Cardiac septum (tissue), 1 donor: ENCODE measurements around the gene RPRML. TPM values are rescaled to one million over a fixed set of nuclear protein-coding genes. Genes with fewer than 3 reads are reported as not detected.

ENCODE experiments used
- DNase-seq: peaks from one replicate; pipeline ENCODE4 v3.0.0-alpha.2; 2020; ENCODE audit warnings: low spot score
- intact Hi-C: fragments of 100-400 bp; cut with DNase I; formaldehyde crosslinking; loops from one replicate; pipeline ENCODE4 v1.14.0; 2022
- total RNA-seq: library from RNA; stranded (reverse); fragmentation: NEBNext Ultra II Directional; extraction: Animal tissue kit (Norgen Biotek cat#: 25700); gene quantifications from one replicate; pipeline ENCODE4 v1.2.1, GENCODE V29; 2021
- donor health status: DM: no; HTN: no; CAD: no.

The RPRML gene
- total RNA-seq, 1 donor from 2014 or later, result 0.38 TPM

DNA sequence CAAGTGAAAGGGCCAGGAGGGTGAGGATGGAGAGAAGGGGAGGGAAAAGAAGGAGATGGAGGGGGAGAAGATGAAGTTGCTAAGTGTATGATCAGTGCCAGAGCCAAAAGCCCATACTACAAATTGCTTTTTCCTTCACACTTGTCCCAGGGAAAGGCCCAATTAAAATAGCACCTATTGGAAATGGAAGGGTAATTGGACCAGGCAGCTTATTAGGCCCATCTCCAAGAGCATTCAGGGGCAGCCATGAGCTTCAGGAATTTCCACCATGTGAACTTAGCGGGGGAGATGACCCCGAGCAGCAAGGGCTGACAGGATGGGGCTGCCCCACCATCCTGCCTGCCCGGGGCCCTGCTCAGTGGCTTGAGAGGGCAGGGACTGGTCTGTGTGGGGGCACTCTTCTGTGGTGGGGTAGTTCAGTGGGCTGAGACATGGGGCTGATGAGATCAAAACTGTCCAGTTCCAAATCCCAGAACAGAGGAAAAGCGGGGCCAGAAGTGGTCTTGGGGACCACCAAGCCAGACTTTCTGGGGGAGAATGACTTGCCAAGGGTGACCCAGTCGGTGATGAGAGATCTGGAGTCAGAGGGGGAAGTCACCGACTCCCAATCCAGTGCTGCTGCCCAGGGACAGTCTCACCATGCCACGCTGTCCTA, 28.6 kb downstream of the RPRML start:
- intact Hi-C loops, result no loop called here
- DNase-seq, result no peak

DNA sequence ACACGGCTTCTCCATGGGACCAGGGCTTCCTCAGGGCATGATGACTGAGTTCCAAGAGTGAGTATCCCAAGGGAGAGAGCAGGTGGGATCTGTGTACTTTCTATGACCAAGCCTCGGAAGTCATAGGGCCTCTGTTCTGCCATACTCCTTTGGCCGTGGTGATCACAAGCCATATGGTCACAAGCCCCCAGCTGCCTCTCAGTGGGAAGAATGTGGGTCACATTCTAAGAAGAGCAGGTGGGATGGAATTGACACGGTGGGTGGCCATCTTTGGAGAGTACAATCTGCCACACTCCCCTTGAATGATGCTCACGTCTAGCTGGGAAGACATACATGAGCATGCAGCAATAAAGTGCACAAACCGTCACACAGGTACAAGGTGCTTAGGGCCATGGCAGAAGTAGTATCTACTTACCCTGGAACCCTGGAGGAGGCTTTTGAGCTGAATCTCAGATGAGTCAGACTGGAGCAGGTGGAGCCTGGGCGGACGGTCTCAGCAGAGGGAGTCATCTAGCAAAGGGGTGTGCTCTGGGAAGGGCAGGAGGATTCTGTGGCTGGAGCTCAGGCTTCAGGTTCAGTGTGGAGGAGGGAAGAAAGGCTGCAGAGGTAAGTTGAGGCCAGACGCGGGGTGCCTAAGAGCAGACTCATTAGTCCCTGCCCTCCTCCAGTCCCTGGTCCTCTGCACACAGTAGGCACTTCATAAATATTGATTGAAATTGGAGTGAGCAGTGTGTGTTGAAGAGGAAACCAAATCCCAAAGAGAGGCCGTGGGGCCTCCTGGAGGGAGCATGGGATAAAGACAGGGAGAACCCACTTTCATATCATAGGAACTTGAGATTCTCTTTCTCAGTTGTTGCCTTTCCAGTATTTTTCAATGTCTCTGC, 29.5 kb downstream of the RPRML start:
- no peak for DNase-seq
- intact Hi-C loops, result no loop called here

DNA sequence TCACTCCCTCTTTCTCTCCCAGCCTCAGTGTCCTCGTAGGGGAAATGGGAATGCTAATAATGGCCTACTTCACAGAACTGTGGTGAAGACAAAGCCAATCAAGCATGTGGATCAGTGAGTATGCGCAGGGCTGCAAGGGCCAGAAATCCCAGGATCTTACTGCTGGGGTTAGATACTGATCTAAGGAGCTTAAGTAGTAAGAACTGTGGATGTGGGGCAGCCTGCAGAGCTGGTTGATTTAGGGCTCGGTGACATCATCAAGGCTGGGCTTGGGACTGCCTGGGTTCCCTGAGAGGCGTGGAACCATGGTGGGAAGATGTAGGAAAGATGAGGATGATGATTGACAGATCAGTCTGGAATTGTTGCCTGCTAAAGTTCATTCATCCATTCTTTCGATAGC, 30.5 kb downstream of the RPRML start:
- DNase-seq, result no peak
- intact Hi-C loops, result no loop called here

DNA sequence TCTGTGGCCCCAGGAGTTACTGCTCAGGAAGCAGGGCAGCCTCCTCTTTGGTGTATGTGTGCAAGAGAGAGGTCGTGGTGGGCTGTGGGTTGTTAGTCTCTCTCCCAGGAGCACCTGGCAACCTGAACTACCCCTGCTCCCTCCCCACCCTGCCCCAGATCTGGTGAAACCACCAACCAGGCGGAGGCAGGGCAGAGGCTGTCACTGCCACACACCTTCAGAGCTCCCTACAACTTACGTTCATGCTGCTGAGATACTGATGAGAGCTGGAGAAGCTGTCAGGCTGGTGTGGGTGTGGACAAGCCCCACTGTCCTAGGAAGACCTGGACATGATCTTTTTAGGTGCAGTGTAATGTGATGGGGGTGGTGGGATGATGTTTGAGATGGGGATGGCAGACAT, 31.8 kb downstream of the RPRML start:
- DNase-seq, result no peak

DNA sequence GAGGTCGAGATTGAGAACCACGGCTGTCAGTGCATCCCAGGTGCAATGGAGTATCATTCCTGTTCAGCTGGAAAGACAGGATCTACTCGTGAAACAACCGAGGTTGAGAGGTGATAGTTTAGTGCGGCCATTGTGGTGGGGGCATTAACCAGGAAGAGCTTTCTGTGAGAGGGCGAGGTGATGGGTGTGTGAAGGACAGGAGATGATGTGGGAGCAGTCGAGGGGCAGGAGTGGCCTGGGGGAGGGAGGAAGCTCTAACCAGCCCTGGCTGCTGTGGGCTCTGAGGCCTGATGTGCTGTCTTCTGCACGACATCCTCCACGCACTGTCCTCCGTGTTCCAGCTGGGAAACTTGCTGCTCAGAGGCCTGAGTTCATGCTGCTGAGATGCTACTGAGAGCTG, 34.1 kb downstream of the RPRML start:
- intact Hi-C loops, result loop anchor here (5.0 kb wide), 1 partner anchor 103 kb away; no protein-coding TSS in a partner anchor

More for the DNA sequence above, 31.8 kb downstream of the RPRML start:
- intact Hi-C loops, result no loop called here

DNA sequence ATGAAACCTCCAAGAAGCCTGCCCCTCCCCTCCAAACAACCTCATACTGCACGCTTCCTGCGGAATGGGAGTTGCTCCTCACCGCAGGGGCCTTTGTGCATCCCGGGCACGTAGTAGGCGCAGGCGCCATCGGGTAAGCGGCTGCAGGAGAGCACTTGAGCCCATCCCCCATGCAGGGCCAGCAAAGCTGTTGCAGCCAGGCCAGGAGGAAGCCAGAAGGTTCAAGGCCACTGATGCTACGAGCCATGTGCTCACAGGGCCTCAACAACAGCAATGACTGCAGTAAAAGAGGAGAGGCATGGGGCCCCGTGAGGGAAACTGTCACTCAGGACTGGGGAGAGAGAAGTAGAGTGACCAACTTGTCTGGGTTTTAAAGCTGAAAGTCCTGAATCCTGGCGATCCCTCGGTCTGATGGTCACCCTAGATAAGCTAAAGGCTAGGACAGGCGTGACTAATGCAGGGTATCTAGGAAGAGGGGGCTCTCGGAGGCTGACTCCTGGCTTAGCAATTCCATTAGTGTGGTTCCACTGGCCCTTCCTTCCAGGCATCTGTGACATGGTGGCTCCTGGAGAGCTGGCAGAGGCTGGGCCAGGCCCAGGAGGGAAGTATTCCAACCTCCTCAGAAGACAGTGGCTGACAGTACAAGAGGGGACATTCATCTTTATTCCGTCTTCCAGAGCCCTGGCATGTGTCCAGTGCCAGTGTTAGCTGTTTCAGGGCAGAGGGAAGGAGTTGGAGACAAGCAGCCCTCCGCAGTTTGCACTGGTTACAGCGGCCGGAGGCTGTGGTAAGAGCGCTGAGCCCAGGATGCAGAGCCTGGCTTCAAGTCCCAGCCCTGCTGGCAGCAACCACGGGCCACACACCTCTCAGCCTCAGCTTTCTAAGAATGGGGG, 35.3 kb downstream of the RPRML start:
- no peak for DNase-seq
- intact Hi-C loops, result loop anchor here (5.0 kb wide), 1 partner anchor 101 kb away; no protein-coding TSS in a partner anchor

More for the DNA sequence above, 34.1 kb downstream of the RPRML start:
- DNase-seq, result no peak

DNA sequence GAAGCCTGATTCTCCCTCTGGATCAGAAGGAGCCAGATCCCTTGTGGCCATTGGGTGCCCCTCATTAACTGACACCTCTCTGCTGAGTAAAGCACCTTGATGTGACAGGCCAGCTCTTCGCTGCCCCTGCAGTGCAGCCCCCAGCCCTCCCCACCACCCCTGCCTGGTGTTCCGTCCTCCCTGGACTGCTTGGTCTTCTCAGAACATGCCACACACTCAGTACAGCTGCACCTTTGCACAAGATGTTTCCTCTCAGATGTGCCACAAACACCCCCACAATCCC, 35.9 kb downstream of the RPRML start:
- DNase-seq, result no peak
- intact Hi-C loops, result loop anchor here (5.0 kb wide), 1 partner anchor 101 kb away; no protein-coding TSS in a partner anchor

DNA sequence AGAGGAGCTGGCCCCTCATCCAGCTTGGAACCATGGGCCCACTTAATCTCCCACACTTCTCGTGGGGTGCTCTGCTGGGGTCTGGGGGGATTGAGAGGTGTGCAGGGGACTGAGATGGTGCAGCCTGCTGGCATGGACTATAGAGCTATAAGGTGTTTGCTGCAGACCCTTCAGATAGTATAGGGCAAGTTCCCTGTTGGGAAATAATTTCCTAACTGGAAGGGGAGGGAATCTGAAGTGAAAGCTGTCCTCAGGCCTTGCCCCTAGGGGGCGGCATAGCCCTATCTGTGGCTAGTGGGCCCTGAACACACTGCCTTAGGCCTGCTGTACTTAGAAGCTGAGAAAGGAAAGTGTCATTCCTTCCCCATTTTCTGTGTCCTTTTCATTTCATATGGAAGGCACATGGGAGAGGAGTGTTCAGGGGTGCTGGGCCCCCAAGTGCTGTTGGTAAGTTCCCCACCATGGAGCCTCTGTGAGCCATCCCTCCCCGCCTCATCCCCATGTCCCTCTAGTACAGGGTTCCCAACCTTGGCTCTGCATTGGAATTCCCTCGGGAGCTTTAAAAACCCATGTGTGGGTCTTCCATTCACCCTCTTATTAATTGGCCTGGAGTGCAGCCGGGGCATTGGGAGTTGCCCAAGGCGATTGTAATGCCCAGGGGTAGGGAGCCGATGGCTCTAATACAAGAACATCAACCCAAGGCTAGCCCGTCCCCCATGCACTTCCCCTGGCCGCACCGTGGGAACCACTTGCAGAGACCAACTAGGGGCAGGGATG, 36.4 kb downstream of the RPRML start:
- no peak for DNase-seq
- intact Hi-C loops, result loop anchor here (1.0 to 5.0 kb wide), 2 partner anchors 59 to 100 kb away; no protein-coding TSS in a partner anchor

DNA sequence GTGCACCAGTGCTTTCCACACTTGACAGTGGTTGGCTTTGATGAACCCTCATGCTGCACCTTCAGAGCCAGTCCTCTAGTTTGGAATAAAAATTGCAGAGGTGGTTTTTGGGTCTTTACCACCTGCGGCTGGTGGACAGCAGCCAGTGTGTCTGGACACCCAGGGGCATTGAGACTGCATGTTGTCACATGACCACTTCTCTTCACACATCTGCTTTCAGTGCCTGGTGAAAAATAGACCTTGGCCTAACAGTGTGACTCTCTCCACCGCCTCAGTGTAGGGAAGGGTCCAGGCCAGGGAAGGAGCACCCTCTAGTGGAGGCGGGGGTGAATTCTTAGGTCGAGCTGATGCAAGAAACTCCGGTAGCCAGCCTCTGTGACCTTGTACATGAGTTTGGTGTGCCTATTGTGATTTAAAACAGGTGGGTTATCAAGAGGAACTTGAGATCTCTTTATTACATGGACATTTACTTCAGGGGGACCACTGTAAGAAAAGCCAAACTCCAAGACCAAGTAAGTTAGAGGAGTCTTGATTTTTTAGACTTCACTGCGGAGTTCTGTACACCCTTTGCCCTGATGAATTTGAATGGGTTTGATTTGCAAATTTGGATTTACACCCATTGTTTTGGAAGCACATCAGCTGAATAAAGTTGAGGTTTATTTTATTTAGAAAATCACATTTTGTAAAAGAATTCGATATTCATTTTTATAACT, 38.2 kb downstream of the RPRML start:
- intact Hi-C loops, result loop anchor here (5.0 kb wide), 1 partner anchor 99 kb away; no protein-coding TSS in a partner anchor

DNA sequence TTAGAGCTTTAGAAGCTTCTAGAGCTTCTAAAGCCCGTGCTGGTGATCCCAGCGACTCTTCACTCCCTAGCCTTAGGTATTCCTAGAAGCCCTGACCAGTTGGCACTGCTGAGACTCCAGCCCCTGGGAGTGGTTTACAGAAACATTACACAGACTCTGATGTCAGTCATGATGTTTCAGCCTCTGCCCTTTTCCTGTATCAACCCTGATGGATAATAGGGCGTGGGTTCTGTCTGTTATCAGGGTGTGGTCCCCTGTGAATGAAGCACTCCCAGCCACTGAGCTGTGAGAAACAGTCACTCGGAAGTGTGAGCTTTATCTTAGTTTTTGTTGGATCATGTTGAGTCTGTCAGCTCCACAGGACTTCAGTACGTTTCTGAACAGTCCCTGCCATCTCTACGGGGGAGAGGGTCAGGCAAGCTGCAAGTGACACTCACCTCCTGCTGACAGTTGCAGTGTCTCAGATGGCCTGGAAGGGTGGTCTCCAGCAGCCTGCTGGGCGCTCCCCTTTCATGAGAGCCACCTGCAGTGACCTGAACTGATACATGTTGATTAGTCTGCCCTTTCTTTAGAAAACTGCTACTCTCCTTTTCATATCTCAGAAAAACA, 43.3 kb downstream of the RPRML start:
- no peak for DNase-seq
- intact Hi-C loops, result no loop called here

More for the DNA sequence above, 38.2 kb downstream of the RPRML start:
- no peak for DNase-seq

DNA sequence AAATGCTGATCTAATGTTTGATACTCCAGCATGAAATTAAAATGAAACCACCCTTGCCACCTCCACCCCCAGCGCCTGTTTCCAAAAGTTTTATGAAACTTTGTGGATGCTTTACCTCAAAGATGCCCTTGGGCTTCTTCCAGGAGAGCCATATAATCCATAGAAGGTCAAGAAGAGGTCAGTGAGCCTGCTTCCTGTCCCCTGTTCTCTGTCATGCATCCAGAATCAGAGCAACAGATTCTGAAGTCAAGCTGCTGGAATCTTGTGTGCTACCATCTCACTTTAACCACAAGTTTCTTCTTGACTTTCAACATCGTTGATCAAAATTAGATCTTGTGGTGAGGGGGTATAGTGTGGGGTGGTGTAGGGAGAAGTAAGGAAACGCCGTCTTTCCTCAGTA, 47.5 kb downstream of the RPRML start:
- intact Hi-C loops, result no loop called here
- DNase-seq, result no peak

DNA sequence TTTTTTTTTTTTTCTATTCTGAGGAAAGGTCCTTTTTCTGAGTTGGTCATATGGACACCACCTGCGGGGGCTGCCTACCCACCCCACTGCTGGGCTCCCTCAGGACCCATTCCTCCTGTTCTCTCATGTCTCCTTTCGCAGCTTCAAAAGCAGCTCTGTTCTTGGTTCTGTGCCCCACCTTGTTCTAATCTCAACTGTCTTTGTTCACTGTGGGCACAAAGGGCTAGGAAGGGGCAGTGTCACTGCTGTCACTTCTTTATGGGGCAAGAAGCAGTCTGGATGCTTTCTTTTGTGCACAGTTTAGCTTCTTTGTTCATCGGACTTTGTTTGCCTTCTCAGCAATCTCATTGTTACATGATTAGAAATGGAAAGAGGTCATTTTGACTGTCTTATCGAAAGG, 49.0 kb downstream of the RPRML start:
- intact Hi-C loops, result no loop called here
- DNase-seq, result no peak

DNA sequence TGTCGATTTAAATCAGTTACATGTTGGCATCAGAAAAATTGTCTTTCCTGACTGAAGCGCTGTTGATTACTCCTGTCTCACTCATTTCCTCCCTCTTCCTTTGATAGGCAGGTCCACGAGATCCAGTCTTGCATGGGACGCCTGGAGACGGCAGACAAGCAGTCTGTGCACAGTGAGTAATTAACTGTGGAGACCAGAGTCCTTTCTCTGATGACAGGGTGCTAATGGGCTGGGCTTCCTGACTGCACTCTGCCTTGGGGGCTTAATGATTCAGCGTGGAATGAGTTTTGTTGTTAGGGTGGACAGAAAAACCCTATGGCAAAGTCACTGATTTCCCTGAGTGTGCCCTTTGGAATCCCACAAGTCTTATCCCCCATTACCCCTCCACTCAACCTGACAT, 49.6 kb downstream of the RPRML start:
- intact Hi-C loops, result no loop called here

DNA sequence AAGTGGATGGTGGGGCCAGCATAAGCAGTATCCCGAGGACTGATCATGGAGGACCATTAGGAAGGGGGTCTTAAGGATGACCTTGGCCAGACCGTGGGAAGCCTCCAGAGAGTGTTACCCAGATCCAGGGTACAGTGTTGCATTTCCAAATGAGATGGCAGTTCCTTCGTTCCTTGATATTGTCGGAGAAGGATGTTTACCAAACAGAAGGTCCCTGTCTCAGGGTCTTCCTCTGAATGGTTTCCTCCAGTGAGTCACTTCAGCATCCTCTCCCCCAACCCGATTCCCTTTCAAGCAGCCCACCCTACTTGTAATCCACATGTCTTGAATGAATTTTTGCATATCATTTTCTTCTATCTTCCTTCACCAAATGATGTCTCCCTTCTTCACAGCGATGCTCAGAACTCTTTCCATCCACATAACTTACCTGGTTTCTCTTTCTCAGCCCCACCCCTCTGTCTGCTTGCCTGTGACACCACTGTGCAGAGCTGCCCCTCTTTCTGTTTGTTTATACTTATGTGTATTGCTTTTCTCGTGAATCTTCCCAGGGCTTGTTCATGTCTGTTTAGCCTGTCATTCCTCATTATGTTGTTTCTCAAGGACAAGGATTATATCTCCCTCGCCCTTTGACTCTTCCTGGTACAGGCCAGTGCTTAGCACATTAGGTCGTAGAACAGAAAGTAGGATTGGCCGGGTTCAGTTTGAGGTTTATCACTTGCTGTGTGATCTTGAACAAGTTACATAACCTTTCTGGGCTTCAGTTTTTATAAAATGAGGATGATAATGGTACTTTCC, 50.4 kb downstream of the RPRML start:
- no peak for DNase-seq
- intact Hi-C loops, result no loop called here

More for the DNA sequence above, 49.6 kb downstream of the RPRML start:
- no peak for DNase-seq
